Fibroblast of the aortic adventitia (primary cell): ENCODE data around the gene C6orf52. TPM values are rescaled to one million over a fixed set of nuclear protein-coding genes. Genes with fewer than 3 reads are reported as not detected.

Experiments
- DNase-seq: peaks from one replicate; pipeline ENCODE4 v3.0.0-alpha.2; 2010; ENCODE audit warnings: low read depth
- H3K4me3 ChIP-seq: 2 replicates; pipeline ENCODE4 v1.5.1; 2011; ENCODE audit warnings: low read depth, mild to moderate bottlenecking, control low read depth, low read length, moderate library complexity
- CTCF ChIP-seq: IDR thresholded peaks from 2 replicates; pipeline ENCODE4 v1.5.1; 2011; ENCODE audit warnings: mild to moderate bottlenecking, low read length, control low read depth, inconsistent platforms; ENCODE audit not compliant: insufficient read depth
- small RNA-seq: library from RNA; depleted of rRNA; stranded (forward); fragments of <200 nt; gene quantifications from one replicate; pipeline ENCODE3, GENCODE V24; 2012
- total RNA-seq: library from RNA; depleted of rRNA; stranded (reverse); fragments of >200 nt; gene quantifications from 2 replicates; pipeline ENCODE4 v1.2.3, GENCODE V29; 2012; ENCODE audit warnings: low replicate concordance

Gene C6orf52
- total RNA-seq, 1 donor = 0.27 TPM

- no peak overlapping the region for H3K4me3 ChIP-seq
- no peak for TF ChIP-seq CTCF
- no peak for DNase-seq
Observed at GRCh38 chr6:10624836-10625235, 69.6 kb downstream of the C6orf52 start.

GRCh38 chr6:10621847-10622246 is 72.6 kb downstream of the C6orf52 start:
- no peak for DNase-seq
- H3K4me3 ChIP-seq = no peak overlapping the region
- TF ChIP-seq CTCF = no peak

Small RNAs within 50 kb of the gene (small RNA-seq; reads per million reads assigned to genes)
- not detected for gene RF00019

Other genes with a start within 250 kb of the C6orf52 start
- 2.5 TPM in 1 of 2 replicates, not detected in the other for gene GCNT2, start 173.3 kb downstream of the C6orf52 start, total RNA-seq
- 28.0 and 30.1 TPM in 2 replicates for gene PAK1IP1, start 356 bp upstream of the C6orf52 start, total RNA-seq
- gene TMEM14C, start 28.5 kb upstream of the C6orf52 start, total RNA-seq = 46.4 and 156 TPM in 2 replicates
- 98.1 and 99.3 TPM in 2 replicates for gene TMEM14B, start 53.2 kb upstream of the C6orf52 start, total RNA-seq
- under 0.01 TPM in 1 of 2 replicates, not detected in the other for gene MAK, start 143.9 kb upstream of the C6orf52 start, total RNA-seq
- not detected in 2 replicates for gene GCM2, start 187.4 kb upstream of the C6orf52 start, total RNA-seq
- gene SYCP2L, start 192.4 kb upstream of the C6orf52 start, total RNA-seq = under 0.01 TPM in 1 of 2 replicates, not detected in the other